ELF-1 (cell line): ENCODE measurements around the gene DGUOK.

Experiments
- DNase-seq: peaks from one replicate; pipeline ENCODE4 v3.0.0-alpha.2; 2016; ENCODE audit warnings: low read depth, low spot score

DGUOK gene

DNA sequence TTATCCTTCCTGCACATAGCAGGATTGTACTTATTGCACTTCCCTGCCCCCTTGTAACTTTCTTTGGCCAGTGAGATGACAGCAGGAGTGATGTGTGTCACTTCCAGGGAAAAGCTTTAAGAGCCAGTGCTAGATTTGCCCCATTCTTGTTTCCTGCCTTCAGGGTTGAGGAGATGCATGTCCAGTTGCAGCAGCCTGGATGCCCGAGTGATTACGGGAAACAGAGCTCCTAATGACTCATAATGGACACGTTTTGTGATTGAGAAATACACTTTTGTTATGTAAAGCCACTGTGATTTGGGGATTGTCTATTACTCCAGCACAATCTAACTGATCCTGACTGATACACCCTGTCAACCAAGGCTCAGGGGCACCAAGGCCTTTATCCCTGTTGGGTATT is 53.0 kb downstream of the DGUOK start:
- DNase-seq, result peak; percentile 41

DNA sequence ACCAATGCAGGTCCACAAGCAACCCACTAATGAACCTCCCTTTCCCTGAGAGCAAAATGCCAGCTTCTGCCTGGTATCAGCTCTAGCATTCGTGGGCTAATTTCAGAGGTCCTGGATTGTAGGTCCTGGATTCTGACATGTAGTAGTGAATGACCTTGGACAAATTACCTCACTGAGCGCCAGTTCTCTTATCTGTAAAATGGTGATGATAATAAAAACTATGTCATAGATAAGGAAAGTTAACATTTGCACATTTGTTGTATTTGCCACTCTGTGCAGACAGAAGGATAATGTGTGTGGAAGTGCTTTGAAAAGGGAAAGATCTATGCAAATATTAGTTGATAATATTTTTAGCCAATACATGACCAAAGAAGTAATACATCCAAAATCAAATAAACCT is 53.9 kb downstream of the DGUOK start:
- DNase-seq, result no peak

DNA sequence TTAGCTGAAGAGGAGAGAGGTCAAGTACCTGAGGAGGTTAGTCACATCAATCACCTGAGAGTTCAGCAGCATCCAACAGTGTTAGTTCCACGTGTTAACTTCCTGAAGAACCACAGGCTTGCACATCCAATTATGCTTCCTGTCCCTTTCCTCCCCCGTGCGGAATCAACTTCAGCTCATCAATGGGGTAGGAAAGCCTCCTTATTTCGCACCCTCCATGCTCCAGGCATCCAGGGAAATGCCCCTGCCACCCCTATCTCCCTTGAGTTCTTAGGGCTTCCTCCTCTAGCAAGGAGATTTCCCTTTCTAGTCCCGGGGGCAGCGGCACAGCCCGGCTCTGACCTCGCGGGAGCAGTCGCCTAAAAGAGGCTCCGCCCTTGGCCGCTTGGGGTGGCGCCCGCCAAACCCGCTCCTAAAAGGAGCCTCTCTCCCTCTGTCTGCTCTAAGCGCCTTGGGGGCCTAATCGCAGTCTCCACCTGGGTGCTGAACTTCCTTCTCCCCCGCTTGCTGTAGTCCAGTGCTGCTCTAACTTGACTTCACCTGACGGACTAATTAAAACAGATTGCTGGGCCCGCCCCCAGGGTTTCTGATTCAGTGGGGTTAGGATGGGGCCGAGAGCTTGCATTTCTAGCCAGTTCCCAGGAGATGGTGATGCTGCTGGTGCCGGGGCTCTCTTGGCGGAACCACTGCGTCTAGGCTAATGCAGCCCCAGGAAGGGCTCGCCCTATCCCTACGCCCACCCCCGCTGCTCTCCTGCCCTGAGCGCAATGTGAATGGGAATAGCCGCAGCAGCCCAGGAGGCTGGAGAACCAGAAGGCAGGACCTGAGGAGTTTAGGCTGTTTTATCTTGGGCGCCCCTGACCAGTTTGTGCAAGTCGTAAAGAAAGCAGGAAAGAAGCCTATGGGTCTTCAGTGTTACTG is 54.7 kb downstream of the DGUOK start:
- DNase-seq, result peak; percentile 90

DNA sequence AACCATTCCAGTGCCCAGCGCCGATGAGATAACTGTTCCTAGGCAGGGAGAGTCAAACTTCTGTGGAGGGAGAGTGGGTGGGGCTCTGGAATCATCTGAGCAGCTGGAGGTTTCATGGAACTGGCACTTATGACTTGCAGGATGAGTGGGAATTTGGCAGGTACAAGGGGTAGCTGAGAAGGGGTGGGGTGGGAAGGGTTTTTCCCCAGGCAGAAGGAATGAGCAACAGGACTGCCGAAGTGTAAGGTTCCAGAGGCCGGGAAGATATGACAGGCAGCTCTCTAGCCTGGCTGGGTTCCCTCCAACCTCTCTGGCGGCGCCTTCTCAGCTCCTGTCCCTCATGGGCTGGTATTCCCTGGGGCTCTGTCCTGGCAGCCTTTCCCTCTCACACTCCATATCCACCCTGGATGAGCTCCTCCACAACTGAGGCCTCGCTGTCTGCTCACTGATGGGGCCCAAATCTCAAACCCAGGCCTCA is 55.5 kb downstream of the DGUOK start:
- DNase-seq, result no peak

DNA sequence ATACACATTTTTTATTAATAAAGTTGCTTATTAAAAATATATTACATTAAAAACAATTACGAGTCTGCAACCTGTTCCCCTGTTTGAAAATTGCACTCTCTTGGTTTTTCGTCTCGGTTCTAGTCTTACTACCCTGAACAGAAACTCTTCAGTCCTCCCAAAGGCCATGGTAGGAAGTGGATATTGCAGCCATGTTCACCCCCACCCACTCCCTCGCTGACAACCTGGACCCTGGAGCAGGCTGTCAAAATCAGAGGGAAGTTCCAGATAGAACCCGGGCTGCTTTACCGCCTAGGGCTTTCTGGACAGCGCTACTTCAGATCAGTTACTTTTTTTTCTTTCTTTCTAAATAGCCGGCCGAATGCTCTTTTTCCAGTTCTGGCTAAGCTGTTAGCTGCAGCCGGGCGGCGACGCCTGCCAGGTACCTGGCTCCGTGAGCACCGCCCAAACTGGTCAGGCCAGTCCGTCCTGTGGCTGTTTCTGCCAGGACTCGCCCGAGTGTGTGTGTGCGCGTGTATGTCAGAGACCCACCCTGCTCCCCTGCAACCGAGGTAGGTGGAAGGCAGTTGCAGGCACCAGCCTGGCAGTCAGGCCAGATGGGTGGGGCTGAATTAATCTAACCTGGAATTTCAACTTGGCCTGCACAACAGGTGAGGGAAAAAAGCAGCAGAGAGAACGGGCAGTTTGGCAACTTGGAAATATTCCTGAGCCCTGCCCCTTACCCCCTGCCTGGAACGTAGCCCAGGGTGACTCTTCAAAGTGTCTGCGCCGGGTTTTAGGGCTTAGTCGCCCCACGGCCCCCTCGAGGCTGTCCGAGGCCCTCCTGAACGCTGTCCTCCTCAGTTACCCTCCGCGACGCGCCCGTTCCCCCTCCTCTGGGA is 56.9 kb downstream of the DGUOK start:
- peak; percentile 94 for DNase-seq

DNA sequence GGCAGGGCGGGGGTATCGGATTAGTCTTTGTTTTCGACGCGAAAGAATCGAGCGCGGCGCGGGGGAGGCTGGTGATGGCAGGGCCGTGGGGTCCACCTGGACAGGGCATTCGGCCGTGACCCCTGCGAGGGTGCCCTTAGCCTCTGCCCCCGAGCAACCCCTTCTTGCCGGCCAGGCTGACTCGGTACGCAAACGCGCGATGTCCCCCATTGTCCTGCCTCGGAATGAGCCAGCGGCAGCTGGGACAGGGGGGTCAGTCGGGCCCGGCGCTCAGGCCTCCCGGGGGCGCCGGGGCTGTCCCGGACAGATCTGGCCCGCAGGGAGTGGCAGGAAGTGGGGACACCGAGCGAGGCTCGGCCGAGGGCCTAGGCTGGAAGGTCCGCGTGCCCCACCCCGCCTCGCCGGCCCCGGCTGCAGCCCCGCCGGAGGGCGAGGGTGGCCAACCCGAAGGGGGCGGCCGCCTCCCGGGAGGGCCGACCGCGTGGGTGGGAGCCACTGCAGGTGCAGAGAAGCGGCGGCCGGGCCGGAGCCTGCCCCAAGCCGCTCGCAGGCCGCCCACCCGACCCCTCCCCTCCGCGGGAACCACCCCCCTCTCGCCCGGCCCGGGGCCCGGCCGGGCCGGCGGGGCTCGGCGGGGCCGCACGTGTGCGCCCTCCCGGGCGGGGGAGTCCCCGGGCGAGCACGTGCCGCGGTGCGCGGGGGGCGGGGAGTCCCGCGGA is 57.7 kb downstream of the DGUOK start, which contains the start of gene TET3:
Gene TET3, plus strand, starts transcription at position 708 of the 719 bp plus-strand sequence. CDS start 1,494 bp downstream, outside the sequence.
- DNase-seq, result peak; percentile 50

DNA sequence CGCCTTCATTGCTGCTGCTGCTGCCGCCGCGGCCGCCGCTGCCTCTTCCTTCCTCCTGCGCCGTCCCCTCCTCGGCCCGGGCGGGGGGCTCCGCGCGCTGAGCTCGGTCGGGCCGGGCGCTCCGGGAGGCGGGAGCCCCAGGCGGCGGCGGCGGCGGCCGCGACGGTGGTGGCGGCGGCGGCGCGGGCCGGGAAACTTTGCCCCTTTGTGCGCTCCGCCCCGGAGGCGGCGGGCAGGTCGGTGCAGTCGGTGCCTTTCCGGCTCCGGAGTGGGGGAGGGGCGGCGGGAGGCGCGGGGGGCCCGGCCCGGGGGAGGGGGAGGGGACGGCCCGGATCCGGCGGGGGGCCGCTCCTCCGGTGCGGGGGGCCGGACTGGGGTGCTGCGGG is 58.2 kb downstream of the DGUOK start:
- no peak for DNase-seq

DNA sequence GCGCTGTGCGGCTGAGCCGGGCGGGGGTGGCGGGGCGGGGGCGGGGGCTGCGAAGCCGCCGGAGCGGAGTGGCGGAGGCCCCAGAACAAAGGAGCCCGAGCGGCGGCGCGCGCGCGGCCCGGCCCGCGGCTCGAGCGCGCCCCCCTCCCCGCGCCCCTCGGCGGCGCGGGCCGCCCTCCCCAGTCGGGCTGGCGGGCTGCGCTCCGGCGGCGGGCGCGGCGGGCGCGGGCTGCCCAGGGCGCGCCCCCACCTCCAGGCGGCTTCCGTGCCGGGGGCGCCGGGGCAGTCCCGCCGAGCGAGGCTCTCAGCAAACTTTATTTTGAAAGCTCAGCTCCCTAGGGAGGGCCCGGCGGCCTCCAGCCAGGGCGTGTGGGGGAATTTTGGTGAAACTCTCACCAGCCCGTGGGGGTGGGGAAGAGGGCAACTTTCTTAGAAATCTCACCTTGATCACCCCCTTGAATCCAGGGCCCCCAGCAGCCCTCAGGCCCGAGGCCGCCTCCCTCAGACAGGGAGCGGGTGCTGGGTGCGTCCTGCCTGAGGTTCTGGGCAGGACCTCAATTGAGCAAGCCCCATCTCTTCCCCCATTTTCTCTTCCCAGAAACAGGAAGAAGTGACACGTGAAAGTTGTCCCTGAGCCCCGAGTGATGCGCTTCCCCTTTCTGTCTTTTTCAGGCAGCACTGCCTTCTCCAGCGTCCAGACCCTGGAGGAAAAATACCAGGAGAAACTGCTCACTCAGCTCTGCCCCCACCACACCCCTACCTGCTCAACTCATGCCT is 58.8 kb downstream of the DGUOK start:
- DNase-seq, result peak; percentile 34

DNA sequence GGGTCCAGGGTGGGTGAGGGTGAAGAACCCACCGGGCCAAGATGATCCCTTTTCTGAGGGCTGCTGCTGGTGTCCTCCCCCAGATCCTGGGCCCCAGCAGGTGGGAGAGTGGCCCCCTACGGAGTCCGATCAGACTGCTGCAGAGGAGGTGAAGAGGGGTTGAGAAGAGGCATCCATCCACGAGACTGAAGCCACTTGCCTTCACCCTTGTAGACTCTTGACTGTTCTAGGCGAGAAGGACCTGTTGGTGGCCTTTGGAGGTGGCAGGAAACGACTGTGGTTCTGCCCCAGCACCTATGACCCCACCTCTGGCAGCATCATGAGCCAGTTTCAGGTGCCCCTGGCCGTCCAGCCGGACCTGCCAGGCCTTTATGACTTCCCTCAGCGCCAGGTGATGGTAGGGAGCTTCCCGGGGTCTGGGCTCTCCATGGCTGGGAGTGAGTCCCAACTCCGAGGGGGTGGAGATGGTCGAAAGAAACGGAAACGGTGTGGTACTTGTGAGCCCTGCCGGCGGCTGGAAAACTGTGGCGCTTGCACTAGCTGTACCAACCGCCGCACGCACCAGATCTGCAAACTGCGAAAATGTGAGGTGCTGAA is 59.5 kb downstream of the DGUOK start:
- no peak for DNase-seq

DNA sequence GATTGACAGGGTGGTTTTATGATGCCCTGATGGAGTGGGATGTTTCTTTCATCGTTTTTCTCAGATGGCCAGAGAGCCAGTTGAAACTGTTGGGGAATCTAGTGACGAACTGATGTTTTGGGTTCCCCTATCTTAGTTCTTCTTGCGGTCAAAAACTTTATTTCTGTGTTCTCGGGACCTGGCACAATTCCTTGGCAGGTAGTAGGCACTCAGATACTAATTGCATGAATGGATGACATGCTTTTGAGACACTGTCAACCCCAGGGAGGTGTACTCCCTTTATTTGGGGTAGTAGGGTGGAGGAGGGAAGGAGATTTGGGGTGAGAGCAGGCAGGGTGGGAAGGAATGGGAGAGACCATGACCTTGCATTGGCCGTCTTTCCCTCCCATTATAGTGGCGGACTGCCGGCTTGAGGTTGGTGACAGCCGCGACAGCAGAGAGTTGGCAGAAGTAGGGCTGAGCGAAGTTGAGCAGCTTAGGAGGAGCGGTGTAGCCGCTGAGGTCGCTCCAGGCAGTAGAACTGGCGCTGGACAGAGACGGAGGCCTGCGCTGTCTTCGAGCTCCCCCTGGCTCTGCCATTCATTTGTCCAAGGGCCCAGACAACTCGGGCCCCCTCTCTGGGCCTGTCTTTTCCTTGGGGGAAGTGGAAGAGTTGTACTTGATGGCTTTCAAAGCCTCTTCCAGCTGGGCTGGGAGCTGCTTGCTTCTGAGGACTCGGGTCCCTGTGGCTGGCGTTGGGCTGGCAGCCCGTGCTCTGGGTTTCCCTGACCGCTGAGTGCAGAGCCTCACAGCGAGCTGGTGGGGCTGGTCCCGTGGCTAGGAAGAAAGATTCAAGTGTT is 60.6 kb downstream of the DGUOK start:
- peak; percentile 88 for DNase-seq

DNA sequence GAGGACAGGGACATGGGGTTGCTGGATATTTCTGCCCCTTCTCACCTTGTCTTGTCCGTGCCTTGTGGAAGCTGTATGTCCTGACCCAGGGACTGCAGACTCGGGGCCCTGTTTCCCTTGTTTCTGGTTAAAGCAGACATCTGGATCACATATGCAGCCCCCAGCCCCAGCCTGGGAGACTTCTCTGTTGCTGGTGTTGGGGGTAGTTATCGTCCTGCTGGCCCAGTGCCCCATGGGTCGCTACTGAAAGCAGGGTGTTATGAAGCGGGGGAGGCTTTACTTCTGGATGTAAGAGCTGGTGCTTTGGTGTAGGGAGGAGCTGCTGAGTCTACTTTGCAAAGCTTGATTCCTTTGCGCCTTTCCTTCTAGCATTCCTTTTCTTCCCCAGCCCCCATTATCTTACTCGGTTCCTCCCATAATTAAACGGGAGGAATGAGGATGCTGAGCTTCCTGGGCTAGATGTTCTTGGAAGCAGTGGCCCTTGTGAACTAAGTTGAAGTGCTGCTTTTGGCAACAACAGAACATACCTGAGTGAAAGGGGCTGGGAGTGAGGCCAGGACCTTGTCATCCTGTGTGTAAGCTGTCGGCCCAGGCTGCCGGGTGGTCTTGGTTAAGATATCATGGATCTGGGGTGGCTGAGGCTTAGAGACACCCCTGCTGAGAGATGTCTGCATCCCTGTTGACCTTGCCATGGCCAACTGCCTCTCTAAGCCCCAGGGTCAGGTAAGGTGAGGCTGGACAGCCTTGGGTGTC is 61.4 kb downstream of the DGUOK start:
- DNase-seq, result no peak

DNA sequence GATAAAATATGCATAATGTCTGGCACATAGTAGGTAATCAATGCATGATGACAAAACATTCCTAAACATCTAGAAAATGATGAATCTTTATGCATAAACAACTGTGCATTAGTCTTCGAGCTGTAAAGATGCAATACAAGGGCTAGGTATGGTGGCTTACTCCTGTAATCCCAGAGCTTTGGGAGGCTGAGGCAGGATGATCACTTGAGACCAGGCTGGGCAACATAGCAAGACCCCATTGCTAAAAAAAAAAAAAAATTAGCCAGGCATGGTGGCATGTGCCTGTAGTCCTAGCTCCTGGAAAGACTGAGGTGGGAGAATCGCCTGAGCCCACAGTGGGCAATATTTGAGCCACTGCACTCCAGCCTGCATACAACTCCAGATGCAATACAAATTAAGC is 63.3 kb downstream of the DGUOK start:
- no peak for DNase-seq

DNA sequence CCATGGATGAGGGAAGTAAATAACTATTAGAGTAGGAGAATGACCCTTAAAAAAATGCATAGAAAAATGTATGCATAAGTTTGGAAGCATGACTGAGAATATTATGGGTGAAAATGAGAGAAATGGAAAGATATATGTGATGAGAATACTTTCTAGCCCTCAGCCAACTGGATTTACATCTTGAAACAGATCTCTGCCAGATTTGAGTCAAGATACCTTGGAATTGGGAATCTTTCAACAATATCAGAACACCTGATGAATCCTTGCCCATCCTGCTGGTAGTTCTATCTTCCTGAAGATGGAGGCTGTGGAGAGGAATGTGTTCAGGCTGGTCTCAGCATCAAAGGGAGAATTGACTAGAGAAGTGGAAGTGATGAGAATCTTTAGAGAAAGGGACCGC is 63.9 kb downstream of the DGUOK start:
- DNase-seq, result no peak

DNA sequence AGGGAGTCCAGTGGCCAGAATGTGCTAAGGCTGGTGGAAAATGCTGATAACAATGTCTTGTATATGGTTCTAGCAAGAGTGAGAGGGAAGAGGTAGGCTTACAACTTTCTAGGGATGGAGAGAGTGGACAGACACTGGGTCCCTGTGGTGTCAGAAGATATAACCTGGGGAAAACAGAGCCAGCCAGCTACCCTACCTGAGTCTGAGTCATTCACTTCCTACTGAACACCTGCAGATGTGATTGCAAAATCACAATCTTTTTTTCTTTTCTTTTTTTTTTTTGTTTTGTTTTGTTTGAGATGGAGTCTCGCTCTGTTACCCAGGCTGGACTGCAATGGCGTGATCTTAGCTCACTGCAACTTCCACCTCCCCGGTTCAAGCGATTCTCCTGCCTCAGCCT is 65.4 kb downstream of the DGUOK start:
- no peak for DNase-seq

DNA sequence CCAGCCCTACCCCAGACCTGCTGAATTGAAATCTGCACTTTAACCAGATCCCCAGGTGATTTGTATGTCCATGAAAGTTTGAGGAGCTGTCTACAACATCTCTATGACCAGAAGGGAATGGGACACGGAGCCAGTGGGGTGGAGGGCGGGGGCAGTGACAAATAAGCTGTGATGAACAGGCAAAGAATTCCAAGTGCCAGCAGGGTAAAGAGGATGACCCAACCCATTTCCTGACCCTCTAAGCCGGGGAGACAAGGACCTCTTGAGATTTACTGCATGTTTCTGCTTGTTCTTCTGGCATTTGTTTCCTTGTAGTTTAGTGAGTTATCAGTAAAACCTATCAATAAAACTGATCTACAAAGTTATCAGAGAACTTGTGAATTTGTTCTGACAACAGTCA is 66.7 kb downstream of the DGUOK start:
- DNase-seq, result no peak

DNA sequence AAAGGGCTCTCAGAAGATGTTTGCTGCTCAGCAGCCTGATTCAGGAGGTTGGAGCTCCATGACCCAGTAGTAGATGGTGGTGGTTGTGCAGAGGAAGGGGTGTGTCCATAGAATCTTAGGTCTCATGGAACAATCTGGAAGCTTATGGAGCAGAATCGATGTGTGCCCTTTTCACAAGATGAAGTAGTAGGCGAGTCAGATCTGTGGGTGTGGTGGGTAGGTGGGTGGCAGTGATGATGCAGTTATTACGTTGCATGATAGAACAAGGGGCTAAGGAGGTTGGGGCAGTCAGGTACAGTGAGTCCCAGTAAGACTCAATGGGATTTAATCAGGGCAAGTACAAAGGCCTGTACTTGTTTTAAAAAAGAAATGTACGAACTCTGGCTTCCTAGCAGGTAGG is 67.1 kb downstream of the DGUOK start:
- DNase-seq, result no peak

DNA sequence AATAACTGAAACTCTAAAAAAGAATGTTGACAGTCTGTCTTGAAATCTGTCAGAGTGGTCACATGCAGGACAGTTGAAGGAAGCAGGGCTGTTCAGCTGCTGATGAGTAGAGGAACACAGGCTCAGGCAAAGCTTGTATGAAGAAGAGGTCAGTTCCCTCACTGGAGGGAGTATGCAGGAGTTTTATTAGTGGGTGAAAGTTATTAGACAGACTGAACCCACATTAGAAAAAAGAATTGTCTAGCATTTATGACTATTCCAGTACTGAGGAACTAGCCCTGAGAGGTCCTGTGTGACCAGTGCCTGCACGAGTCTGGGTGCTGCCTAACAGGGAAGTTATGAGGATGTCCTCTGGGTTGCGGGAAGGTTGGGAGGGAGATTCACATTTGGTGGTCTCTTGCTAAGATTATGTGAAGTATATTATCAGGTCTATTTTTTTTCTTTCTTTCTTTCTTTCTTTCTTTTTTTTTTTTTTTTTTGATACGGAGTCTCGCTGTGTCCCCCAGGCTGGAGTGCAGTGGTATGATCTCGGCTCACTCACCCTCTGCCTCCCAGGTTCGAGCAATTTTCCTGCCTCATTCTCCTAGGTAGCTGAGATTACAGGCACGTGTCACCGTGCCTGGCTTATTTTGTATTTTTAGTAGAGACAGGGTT is 67.6 kb downstream of the DGUOK start:
- no peak for DNase-seq

DNA sequence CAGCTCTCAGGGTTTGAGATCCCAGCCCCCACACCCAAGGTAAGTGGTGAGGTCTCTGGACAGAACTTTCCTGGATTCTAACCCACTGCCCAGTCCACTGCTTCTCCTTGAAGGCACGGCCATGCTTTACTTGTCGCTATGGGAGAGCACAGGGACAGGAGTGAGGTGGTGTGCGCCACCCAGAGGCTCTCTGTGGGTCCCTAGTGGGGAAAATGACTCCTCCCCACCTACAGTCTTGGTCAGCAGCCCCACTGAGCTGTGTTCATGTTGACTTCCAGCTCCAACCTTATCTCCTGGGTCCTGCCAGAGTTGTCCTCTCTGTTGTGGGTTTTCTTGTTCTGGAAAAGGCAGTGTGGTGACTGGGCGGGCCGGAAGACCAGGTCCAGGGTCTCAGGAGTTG is 69.1 kb downstream of the DGUOK start:
- no peak for DNase-seq
